Putamen (tissue), 1 donor: Measurements from ENCODE around the gene CAPZA1.
A peak's percentile ranks its signal among the peaks of the same experiment; 100 is the strongest.

Source experiments
- DNase-seq: peaks from one replicate; pipeline ENCODE4 v3.0.0-alpha.2; 2016; ENCODE audit warnings: low spot score

Gene CAPZA1

GRCh38 chr1:112677501-112677900 is 57.9 kb downstream of the CAPZA1 start:
- DNase-seq, result no peak

DNA sequence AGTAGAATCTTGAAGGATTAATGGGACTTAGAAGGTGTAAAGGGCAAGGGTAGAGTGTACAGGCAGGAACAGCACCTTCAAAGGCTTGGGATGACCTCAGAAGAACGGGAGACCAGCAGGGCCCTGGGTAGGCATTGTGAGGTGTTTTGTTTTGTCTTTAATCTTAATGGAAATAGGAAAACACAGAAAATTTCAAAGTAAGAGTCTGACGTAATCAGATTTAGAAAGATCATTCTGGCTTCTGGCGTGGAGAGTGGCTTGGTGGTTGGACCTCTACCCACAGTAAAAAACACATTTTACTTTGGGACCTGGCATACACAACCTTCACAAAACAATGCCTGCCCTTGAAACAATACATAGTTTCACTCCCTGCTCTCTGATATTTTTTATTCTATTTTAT is 59.0 kb downstream of the CAPZA1 start:
- no peak for DNase-seq

DNA sequence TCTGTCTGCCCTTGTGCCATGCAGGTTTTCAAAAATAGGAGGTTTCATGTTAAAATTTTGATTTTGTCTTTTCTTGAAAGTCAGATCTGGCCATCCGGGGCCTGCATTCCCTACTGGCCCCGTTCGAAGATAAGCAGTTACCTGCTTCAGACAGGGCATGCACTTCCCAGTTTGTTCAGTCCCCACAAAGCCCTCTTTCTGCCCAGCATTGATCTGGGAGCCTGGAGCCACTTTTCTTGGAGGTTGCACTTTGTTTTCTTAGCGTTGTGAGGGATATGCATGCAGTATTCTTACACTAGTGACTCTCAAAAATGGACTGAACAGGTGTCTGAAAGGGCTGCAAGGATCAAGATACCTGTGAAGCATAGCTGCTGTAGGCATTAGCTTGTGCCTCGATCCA is 66.3 kb downstream of the CAPZA1 start:
- DNase-seq, result no peak

GRCh38 chr1:112686417-112686816 is 66.8 kb downstream of the CAPZA1 start:
- no peak for DNase-seq

GRCh38 chr1:112686835-112687234 is 67.2 kb downstream of the CAPZA1 start:
- no peak for DNase-seq

GRCh38 chr1:112687361-112687760 is 67.7 kb downstream of the CAPZA1 start:
- no peak for DNase-seq

GRCh38 chr1:112687785-112688496 is 68.3 kb downstream of the CAPZA1 start:
- no peak for DNase-seq

GRCh38 chr1:112688781-112689193 is 69.2 kb downstream of the CAPZA1 start:
- no peak for DNase-seq

DNA sequence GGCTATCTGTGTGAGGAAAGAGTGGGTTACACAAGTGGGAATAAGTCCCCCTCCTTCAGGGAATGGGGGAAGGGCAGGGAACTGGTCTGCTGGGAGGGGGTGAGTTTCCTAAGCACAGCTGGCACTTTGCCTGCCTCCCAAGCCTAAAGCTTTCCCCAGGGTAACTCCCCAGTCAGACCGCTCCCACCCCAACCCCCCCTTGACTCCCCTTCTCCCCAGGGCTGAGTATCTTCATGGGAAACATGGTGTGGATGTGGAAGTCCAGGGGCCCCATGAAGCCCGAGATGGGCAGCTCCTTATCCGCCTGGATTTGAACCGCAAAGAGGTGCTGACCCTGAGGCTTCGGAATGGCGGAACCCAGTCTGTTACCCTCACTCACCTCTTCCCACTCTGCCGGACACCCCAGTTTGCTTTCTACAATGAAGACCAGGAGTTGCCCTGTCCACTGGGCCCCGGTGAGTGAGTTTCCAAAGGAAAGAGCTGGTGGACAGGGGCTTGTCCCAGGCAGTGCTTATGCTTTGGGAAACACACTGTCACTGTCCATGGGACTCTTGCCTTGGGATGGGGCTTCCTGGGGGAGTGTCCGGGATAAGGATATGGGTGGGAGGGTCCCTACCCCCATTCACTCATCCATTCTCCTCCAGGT is 69.7 kb downstream of the CAPZA1 start:
- no peak for DNase-seq

DNA sequence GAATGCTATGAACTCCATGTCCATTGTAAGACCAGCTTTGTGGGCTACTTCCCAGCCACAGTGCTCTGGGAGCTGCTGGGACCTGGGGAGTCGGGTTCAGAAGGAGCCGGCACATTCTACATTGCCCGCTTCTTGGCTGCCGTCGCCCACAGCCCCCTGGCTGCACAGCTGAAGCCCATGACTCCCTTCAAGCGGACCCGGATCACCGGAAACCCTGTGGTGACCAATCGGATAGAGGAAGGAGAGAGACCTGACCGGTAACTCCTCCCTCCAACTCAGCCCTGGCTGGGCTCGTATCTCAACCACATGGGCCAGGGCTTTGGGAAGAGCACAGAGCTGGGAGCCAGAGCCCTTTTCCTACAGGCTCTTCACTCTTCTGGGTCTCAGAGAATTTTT is 70.2 kb downstream of the CAPZA1 start:
- no peak for DNase-seq

- DNase-seq, result no peak
Measured at GRCh38 chr1:112692681-112693080, 73.0 kb downstream of the CAPZA1 start.

- DNase-seq, result no peak
Measured at GRCh38 chr1:112693821-112694220, 74.2 kb downstream of the CAPZA1 start.

DNA sequence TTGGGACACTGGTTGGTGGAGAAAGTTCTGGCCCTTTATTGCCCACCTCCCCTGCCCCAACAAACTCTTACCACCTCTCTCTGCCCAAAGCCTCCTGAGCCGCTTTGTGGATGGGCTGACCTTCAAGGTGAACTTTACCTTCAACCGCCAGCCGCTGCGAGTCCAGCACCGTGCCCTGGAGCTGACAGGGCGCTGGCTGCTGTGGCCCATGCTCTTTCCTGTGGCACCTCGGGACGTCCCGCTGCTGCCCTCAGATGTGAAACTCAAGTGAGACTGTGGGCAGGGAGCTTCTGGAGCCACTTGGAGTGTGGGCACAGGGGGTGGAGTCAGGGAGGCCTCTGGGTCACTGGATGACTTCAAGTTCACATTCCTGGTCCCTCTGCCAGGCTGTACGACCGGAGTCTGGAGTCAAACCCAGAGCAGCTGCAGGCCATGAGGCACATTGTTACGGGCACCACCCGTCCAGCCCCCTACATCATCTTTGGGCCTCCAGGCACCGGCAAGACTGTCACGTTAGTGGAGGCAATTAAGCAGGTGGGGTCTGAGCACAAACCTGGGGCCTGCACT is 74.8 kb downstream of the CAPZA1 start:
- no peak for DNase-seq

DNA sequence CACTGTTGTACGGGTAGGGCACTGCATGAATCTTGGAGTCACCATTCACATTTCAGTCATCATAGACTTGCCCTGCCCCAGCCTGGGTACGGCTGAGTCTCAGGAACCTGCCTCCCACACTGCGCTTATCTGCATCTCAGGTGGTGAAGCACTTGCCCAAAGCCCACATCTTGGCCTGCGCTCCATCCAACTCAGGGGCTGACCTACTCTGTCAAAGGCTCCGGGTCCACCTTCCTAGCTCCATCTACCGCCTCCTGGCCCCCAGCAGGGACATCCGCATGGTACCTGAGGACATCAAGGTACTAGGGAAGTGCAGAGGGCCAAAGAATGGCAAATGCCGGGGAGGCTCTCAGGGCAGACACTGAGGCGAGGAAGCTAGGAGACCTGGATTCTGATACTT is 75.6 kb downstream of the CAPZA1 start:
- no peak for DNase-seq

- DNase-seq, result no peak
Measured at GRCh38 chr1:112696578-112697314, 77.1 kb downstream of the CAPZA1 start.

- no peak for DNase-seq
Measured at GRCh38 chr1:112697781-112698201, 78.2 kb downstream of the CAPZA1 start.

GRCh38 chr1:112698366-112699310 is 79.0 kb downstream of the CAPZA1 start:
- no peak for DNase-seq

- DNase-seq, result no peak
Measured at GRCh38 chr1:112699425-112700144, 80.0 kb downstream of the CAPZA1 start.

DNA sequence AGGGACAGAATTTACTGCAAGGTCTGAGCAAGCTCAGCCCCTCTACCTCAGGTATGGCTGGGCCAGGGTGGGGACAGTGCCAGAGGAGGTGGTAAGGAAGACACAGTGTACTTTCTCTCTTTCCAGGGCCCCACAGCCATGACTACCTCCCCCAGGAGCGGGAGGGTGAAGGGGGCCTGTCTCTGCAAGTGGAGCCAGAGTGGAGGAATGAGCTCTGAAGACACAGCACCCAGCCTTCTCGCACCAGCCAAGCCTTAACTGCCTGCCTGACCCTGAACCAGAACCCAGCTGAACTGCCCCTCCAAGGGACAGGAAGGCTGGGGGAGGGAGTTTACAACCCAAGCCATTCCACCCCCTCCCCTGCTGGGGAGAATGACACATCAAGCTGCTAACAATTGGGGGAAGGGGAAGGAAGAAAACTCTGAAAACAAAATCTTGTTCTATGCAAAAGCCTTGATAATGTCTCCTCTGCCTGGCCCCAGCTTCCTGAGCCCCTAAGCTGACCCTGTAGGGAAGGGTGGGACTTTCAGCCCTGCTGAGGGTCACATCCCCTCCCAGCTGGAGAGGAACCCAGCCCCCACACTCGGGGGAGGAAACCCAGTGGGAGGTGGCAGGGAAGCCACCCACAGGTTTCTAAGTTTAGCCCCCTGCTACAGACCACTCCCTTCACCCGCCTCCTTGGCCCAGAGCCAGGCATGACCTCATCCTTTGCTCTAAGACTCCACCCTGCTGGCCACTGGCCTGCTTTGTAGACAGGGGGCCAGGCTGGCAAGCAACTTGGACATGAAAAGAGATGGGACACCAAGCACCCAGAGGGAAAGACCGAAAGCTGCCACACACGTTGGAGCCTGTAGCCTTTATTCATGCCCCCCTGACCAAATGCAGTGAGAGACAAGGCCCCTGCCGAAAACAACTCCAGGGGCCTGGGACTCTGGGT is 80.9 kb downstream of the CAPZA1 start:
- DNase-seq, result peak; percentile 93
